ENCODE measurements around the gene RERE. TPM values are rescaled to one million over a fixed set of nuclear protein-coding genes. Genes with fewer than 3 reads are reported as not detected.
"Not testable (repeated sequence)": the region's sequence is repeated elsewhere in the genome, so short reads cannot be mapped to it uniquely, and the experiment has no call there.

The RERE gene
- total RNA-seq, 1 donor from 2014 or later, result 134 TPM

DNA sequence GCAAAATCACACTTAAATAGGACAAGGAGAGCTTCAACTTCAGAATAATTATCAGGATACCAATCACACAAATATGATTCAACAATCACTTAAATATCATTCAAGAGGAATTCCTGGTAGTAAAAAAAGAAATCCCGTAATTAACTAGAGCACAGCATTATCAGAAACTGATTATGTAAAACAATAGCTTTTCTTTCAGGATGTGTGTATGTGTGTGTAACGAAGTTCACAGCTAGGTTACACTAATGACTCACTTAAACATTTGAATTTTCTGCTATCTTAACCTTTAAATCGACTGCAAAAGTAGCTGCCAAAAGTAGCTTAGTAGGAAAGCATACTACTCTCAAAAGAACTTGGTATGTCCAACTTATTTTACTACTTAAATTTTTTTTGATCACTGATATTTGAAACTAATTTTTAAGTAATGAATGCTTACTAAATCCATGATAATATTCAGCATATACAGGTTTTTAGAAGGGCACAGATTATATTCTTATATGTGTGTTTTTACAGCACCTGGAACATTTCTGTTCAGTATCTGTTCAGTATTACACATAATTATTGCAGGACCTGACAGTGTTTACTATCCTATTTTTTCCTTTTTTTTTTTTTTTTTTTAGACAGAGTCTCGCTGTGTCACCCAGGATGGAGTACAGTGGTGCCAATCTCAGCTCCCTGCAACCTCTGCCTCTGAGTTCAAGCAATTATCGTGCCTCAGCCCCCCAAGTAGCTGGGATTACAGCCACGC, 4.2 kb downstream of the RERE start:
- DNase-seq (ENCODE audit: low spot score) (no peak), ATAC-seq (no peak)
- intact Hi-C loops (cut with DNase I), result no loop called here

DNA sequence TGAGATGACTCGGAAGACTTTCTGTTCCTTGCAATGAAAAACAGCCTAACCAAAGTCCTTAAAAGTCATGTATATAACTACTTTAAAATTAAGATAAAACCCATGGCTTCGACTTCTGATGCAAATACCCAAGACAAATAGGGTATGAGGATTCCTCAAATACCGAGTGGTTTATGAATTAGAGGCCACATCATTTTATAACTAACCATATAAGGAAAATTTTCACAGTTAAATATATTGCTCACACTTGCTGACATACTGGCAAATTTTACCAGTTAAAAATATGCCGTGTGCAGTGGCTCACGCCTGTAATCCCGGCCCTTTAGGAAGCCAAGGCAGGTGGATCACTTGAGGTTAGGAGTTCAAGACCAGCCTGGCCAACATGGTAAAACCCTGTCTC, 5.4 kb downstream of the RERE start:
- no peak for DNase-seq (ENCODE audit: low spot score)
- intact Hi-C loops (cut with DNase I), result no loop called here
- ATAC-seq, result no peak

GRCh38 chr1:8810987-8811386, 6.5 kb downstream of the RERE start:
- ATAC-seq, result no peak
- intact Hi-C loops (cut with DNase I), result no loop called here
- no peak for DNase-seq (ENCODE audit: low spot score)

GRCh38 chr1:8809342-8809736, 8.1 kb downstream of the RERE start:
- DNase-seq (ENCODE audit: low spot score) (no peak), ATAC-seq (no peak)
- intact Hi-C loops (cut with DNase I), result no loop called here

DNA sequence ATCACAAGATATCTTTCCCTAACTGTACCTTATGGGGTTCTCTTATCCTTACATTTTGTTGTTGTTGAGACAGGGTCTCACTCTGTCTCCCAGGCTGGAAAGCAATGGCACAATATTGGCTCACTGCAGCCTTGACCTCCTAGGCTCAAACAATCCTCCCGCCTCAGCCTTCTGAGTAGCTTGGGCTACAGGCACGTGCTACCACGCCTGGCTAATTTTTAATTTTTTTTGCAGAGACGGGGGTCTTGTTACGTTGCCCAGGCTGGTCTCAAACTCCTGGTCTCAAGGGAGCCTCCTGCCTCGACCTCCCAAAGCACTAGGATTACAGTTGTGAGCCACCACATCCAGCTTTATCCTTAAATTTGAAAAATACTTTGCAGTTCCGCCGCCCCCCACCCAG, 10.4 kb downstream of the RERE start:
- intact Hi-C loops (cut with DNase I), result no loop called here
- no peak for DNase-seq (ENCODE audit: low spot score)
- no peak for ATAC-seq

DNA sequence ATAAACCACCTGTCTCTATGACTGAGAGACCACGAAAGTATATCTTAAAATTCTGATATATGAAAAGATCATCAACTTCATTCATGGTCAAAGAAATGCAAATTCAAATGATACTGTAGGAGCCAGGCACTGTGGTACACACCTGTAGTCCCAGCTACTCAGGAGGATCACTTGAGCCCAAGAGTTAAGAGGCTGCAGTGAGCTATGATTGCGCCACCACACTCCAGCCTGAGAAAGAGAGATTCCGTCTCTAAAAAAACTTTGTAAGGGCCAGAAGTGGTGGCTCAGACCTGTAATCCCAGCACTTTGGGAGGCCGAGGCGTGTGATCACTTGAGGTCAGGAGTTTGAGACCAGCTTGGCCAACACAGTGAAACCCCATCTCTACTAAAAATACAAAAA, 17.0 kb downstream of the RERE start:
- no peak for ATAC-seq
- intact Hi-C loops (cut with DNase I), result no loop called here

DNA sequence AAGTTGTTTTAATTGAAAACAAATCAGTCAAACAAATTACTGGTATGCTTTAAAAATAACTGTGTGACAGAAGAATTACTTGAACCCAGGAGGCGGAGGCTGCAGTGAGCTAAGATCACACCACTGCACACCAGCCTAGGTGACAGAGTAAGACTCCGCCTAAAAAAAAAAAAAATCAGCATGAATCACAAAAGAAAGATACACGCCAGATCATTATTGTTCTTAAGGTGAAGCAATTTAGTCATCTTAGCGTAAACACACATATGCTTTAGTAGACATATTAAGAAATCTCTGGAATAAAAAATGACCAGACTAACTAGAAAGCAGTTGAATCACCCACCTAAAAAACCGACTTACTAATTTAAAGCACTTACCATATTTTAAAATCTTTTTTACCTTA, 20.2 kb downstream of the RERE start:
- DNase-seq (ENCODE audit: low spot score) (no peak), ATAC-seq (no peak)
- intact Hi-C loops (cut with DNase I), result no loop called here

More for the DNA sequence above, 17.0 kb downstream of the RERE start:
- DNase-seq (ENCODE audit: low spot score), result no peak

DNA sequence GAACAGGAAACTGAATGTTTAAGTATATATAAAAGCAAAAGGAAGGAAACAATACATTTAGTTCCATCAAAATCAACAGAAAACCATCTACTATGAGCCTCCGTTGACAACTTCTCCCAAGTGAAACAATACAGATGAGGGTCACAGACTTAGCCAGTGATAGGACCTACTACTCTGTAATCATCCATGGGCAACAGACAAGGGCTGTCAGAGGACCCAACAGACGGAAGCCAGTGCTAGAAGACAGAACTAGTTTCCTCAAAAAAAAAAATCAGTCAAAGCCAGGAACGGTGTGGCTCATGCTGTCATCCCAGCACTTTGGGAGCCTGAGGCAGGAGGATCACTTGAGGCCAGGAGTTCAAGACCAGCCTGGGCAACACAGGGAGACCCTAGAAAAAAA, 20.6 kb downstream of the RERE start:
- intact Hi-C loops (cut with DNase I), result no loop called here
- DNase-seq (ENCODE audit: low spot score), result no peak
- ATAC-seq, result no peak

DNA sequence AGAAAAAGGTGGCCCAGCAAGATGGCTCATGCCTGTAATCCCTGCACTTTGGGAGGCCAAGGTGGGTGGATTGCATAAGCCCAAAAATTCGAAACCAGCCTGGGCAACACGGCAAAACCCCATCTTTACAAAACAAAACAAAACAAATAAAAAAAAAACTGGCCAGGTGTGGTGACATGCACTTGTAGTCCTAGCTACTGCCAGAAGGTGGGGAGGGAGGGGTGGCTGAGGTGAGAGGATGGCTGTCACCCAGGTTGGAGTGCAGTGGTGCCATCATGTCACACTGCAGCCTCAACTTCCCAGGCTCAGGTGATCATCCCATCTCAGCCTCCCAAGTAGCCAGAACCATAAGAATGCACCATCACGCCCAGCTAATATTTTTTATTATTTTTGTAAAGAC, 22.8 kb downstream of the RERE start:
- no peak for ATAC-seq
- DNase-seq (ENCODE audit: low spot score), result no peak
- intact Hi-C loops (cut with DNase I), result no loop called here

- ATAC-seq, result no peak
- DNase-seq (ENCODE audit: low spot score), result no peak
- intact Hi-C loops (cut with DNase I), result no loop called here
These were observed 25.6 kb downstream of the RERE start for GRCh38 chr1:8791819-8792218.

DNA sequence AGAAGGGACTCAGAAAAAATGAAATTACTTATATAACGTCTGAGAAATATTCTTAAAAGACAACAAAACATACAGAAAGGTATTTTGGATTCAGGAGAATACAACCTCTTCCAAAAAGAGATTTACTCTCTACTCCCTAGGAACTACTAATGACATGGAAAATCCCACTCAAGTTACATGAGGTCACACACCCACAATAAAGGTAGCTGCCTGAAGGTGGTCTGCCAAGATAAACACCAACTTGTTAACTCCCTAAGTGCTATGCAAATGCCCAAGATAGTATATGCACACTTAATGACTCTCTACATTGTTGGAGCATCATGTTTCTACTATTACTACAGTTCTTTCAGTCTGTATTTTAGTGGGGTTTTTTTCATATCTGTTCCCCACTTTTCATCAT, 26.5 kb downstream of the RERE start:
- intact Hi-C loops (cut with DNase I), result no loop called here
- DNase-seq (ENCODE audit: low spot score) (no peak), ATAC-seq (no peak)

DNA sequence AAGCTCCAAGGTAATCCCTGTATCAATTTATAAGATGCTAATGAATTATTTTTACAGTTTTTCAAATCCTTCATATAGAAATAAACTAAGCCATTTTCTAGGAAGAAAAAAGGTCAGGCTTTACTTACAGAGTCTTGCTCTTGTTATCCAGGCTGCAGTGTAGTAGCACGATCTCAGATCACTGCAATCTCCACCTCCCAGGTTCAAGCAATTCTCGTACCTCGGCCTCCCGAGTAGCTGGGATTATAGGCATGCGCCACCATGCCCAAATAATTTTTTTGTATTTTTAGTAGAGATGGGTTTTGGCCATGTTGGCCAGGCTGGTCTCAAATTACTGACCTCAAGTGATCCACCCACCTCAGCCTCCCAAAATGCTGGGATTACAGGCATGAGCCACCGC, 27.0 kb downstream of the RERE start:
- intact Hi-C loops (cut with DNase I), result no loop called here
- DNase-seq (ENCODE audit: low spot score), result no peak
- ATAC-seq, result no peak

GRCh38 chr1:8789314-8790214, 27.9 kb downstream of the RERE start:
- intact Hi-C loops (cut with DNase I), result no loop called here
- no peak for DNase-seq (ENCODE audit: low spot score)
- ATAC-seq, result no peak

- intact Hi-C loops (cut with DNase I), result no loop called here
- ATAC-seq, result no peak
- no peak for DNase-seq (ENCODE audit: low spot score)
These were observed 30.2 kb downstream of the RERE start for GRCh38 chr1:8787218-8787617.

GRCh38 chr1:8786204-8786603, 31.2 kb downstream of the RERE start:
- DNase-seq (ENCODE audit: low spot score); ATAC-seq; intact Hi-C loops (cut with DNase I): not testable (repeated sequence)

DNA sequence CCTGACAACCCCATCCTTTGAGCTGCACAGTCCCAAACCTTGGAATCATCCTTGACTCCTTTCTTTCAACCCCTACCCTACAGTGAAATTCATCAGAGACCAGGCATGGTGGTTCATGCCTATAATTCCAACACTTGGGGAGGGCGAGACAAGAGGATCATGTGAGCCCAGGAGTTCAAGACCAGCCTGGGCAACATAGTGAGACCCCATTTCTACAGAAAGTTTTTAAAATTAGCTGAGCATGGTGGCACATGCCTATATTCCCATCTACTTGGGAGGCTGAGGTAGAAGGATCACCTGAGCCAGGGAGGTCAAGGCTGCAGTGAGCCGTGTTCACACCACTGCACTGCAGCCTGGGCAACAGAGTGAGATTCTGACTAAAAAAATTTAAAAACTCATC, 34.5 kb downstream of the RERE start:
- intact Hi-C loops (cut with DNase I), result no loop called here
- no peak for ATAC-seq
- DNase-seq (ENCODE audit: low spot score), result no peak

DNA sequence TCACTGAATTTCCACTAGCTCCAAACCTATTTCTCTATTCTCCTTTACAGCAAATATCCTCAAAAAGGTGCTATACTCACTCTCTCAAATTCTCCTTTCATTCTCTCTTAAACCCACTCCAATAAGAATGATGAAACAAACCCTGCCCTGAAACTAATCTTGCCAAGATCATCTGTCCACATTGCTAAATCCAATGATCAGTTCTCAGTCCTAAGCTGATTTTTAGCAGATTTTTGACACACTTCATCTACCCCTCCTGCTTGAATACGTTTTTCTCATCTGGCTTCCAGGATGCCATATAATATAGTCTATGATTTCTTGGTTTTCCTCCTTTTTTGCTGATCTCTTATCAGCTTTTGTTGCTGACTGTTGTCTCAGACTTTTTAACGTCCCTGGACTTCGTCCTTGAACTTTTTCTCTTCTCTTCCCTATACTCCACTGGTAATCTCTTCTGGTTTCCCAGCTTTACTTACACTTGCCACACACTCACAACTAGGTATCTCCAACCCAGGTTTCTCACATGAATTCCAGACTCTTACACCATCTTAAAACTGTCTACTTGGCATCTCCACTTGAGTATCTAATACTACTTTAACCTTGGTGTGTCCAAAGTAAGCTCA, 35.3 kb downstream of the RERE start:
- intact Hi-C loops (cut with DNase I), result no loop called here
- no peak for ATAC-seq
- DNase-seq (ENCODE audit: low spot score), result no peak

- intact Hi-C loops (cut with DNase I), result no loop called here
- DNase-seq (ENCODE audit: low spot score) (no peak), ATAC-seq (no peak)
These were observed 37.0 kb downstream of the RERE start for GRCh38 chr1:8780405-8780804.

DNA sequence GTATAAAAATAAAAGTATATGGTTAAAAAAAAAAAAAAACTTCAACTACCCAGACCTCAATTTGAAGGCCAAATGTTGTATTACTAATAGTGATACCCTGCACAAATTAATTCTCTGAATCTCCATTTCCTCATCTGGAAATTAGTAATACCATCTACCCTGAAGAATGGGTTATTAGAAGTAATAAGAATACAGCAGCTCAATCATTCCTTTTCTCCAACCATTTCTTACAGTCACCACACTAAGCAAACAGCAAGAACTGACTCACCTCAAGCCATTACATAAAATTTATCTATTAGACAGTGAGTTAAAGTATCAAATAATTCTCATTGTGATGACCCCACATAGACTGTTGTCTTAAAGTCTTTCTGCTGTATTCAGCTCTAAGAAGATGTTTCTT, 39.6 kb downstream of the RERE start:
- ATAC-seq, result no peak
- no peak for DNase-seq (ENCODE audit: low spot score)
- intact Hi-C loops (cut with DNase I), result loop anchor here (5.0 kb wide), 1 partner anchor 541 kb away; no protein-coding TSS in a partner anchor

DNA sequence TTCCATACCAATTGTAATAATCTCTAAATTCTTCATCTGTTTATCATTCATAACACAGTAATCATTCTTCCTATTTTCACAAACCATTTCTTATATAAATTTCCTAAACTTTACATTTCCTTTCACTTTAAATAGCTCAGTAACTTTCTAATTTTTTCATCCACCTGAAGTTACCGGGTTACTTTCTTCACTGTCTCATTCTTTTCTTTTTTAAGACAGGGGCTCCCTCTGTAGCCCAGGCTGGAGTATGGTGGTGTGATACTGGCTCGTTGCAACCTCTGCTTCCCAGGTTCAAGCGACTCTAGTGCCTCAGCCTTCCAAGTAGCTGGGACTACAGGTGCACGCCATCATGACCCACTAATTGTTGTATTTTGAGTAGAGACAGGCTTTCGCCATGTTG, 41.3 kb downstream of the RERE start:
- intact Hi-C loops (cut with DNase I), result loop anchor here (5.0 kb wide), 1 partner anchor 539 kb away; no protein-coding TSS in a partner anchor
- DNase-seq (ENCODE audit: low spot score), result no peak
- ATAC-seq, result no peak
